Mesothelial cell of epicardium (in vitro differentiated cells): ENCODE data around the gene SNF8. TPM values are rescaled to one million over a fixed set of nuclear protein-coding genes. Genes with fewer than 3 reads are reported as not detected.

Experiments used
- DNase-seq, 2 experiments: peaks; one replicate each; pipeline ENCODE4 v3.0.0; 2021; ENCODE audit warnings: low spot score in 2 of 2; ENCODE audit not compliant: unreplicated experiment in 2 of 2
- H3K27ac Mint-ChIP-seq: 2 replicates; pipeline ENCODE4 v1.8.0; 2021; ENCODE audit warnings: mixed read lengths
- H3K27me3 Mint-ChIP-seq: 2 replicates; pipeline ENCODE4 v1.8.0; 2021; ENCODE audit warnings: low read depth, mixed read lengths
- H3K36me3 Mint-ChIP-seq: 2 replicates; pipeline ENCODE4 v1.8.0; 2021; ENCODE audit warnings: mixed read lengths
- H3K4me1 Mint-ChIP-seq: 2 replicates; pipeline ENCODE4 v1.8.0; 2021; ENCODE audit warnings: mixed read lengths
- H3K4me3 Mint-ChIP-seq: 2 replicates; pipeline ENCODE4 v1.8.0; 2021; ENCODE audit warnings: mild to moderate bottlenecking, moderate library complexity, mixed read lengths
- H3K9me3 Mint-ChIP-seq: 2 replicates; pipeline ENCODE4 v1.8.0; 2021; ENCODE audit warnings: mixed read lengths
- CTCF ChIP-seq: fragments of 200-600 bp; sonication (generic); IDR thresholded peaks from one replicate; pipeline ENCODE4 v1.5.0; 2021; ENCODE audit warnings: antibody characterized with exemption; ENCODE audit not compliant: unreplicated experiment
- total RNA-seq: library from RNA; stranded (reverse); gene quantifications from 3 replicates; pipeline ENCODE4 v1.2.1, GENCODE V29; 2021

SNF8 gene
- total RNA-seq, 1 donor from 2014 or later = 88.0 TPM

GRCh38 chr17:48970865-48971687 is 26.4 kb upstream of the SNF8 start:
- peak overlapping the region; percentile 93 for H3K27ac Mint-ChIP-seq
- TF ChIP-seq CTCF = no peak
- H3K4me1 Mint-ChIP-seq = peaks cover 29% of the 10 kb centered on the region
- H3K9me3 Mint-ChIP-seq = no peaks in the 10 kb centered on the region
- no peaks in the 10 kb centered on the region for H3K27me3 Mint-ChIP-seq
- no peaks in the 10 kb centered on the region for H3K36me3 Mint-ChIP-seq
- no peak overlapping the region for H3K4me3 Mint-ChIP-seq
- no peak for DNase-seq

- no peaks in the 10 kb centered on the region for H3K9me3 Mint-ChIP-seq
- no peaks in the 10 kb centered on the region for H3K36me3 Mint-ChIP-seq
- no peak overlapping the region for H3K4me3 Mint-ChIP-seq
- H3K4me1 Mint-ChIP-seq = peaks cover 29% of the 10 kb centered on the region
- DNase-seq = peak; percentile 29 to 57
- H3K27ac Mint-ChIP-seq = peak overlapping the region; percentile 7
- H3K27me3 Mint-ChIP-seq = no peaks in the 10 kb centered on the region
- no peak for TF ChIP-seq CTCF
Measured at GRCh38 chr17:48970224-48970623, 25.6 kb upstream of the SNF8 start.

GRCh38 chr17:48961516-48962233 is 17.0 kb upstream of the SNF8 start:
- no peaks in the 10 kb centered on the region for H3K9me3 Mint-ChIP-seq
- H3K36me3 Mint-ChIP-seq = no peaks in the 10 kb centered on the region
- TF ChIP-seq CTCF = no peak
- no peaks in the 10 kb centered on the region for H3K27me3 Mint-ChIP-seq
- peak overlapping the region; percentile 87 for H3K27ac Mint-ChIP-seq
- DNase-seq = peak in 1 of 2 experiments; percentile 22
- H3K4me3 Mint-ChIP-seq = peak overlapping the region; percentile 20
- peaks cover 17% of the 10 kb centered on the region for H3K4me1 Mint-ChIP-seq

GRCh38 chr17:48960834-48961515 is 16.3 kb upstream of the SNF8 start:
- no peak for DNase-seq
- Mint-ChIP-seq H3K27me3 (no peaks in the 10 kb centered on the region), H3K36me3 (no peaks in the 10 kb centered on the region), H3K4me1 (peaks cover 17% of the 10 kb centered on the region), H3K4me3 (peak overlapping the region; percentile 20), H3K9me3 (no peaks in the 10 kb centered on the region), H3K27ac (peak overlapping the region; percentile 79)
- no peak for TF ChIP-seq CTCF

GRCh38 chr17:48954300-48954755 is 9.7 kb upstream of the SNF8 start:
- Mint-ChIP-seq H3K4me3 (no peak overlapping the region), H3K4me1 (peaks cover 11% of the 10 kb centered on the region), H3K27me3 (no peaks in the 10 kb centered on the region), H3K9me3 (no peaks in the 10 kb centered on the region), H3K36me3 (no peaks in the 10 kb centered on the region), H3K27ac (no peak overlapping the region)
- no peak for TF ChIP-seq CTCF
- no peak for DNase-seq
